SHP77 (cell line): Measurements from ENCODE around the gene GPC1.
"Not testable (repeated sequence)": the region's sequence is repeated elsewhere in the genome, so short reads cannot be mapped to it uniquely, and the experiment has no call there.

Experiments
- DNase-seq, 2 experiments: peaks; one replicate each; lab custom pipeline; 2025; lab: John Stamatoyannopoulos, UW

GPC1 gene

GRCh38 chr2:240467149-240467642, 31.7 kb downstream of the GPC1 start:
- no peak for DNase-seq

GRCh38 chr2:240467659-240468302, 32.3 kb downstream of the GPC1 start:
- DNase-seq: no peak

GRCh38 chr2:240468303-240469238, 33.1 kb downstream of the GPC1 start:
- DNase-seq: no peak

- DNase-seq: no peak
Measured at GRCh38 chr2:240469239-240469636, 33.8 kb downstream of the GPC1 start.

- DNase-seq: no peak
Measured at GRCh38 chr2:240469740-240470139, 34.3 kb downstream of the GPC1 start.

- no peak for DNase-seq
Measured at GRCh38 chr2:240472078-240472790, 36.8 kb downstream of the GPC1 start.

- no peak for DNase-seq
Measured at GRCh38 chr2:240473211-240473610, 37.7 kb downstream of the GPC1 start.

GRCh38 chr2:240477916-240478315, 42.5 kb downstream of the GPC1 start:
- DNase-seq: no peak

- no peak for DNase-seq
Measured at GRCh38 chr2:240478346-240479110, 43.1 kb downstream of the GPC1 start.

GRCh38 chr2:240479111-240479501, 43.6 kb downstream of the GPC1 start:
- DNase-seq: no peak

GRCh38 chr2:240480834-240481623, 45.6 kb downstream of the GPC1 start:
- no peak for DNase-seq

GRCh38 chr2:240481720-240482119, 46.3 kb downstream of the GPC1 start:
- no peak for DNase-seq

- no peak for DNase-seq
Measured at GRCh38 chr2:240482141-240482540, 46.7 kb downstream of the GPC1 start.

- no peak for DNase-seq
Measured at GRCh38 chr2:240491483-240491882, 56.0 kb downstream of the GPC1 start.

- DNase-seq: no peak
Measured at GRCh38 chr2:240494194-240494793, 58.8 kb downstream of the GPC1 start.

- DNase-seq: not testable (repeated sequence)
Measured at GRCh38 chr2:240494942-240495341, 59.5 kb downstream of the GPC1 start.

- DNase-seq: not testable (repeated sequence)
Measured at GRCh38 chr2:240497082-240497481, 61.6 kb downstream of the GPC1 start.

GRCh38 chr2:240498171-240498957, 62.9 kb downstream of the GPC1 start:
- DNase-seq: no peak

GRCh38 chr2:240498958-240499260, 63.4 kb downstream of the GPC1 start:
- DNase-seq: no peak
